GM12801 (cell line): ENCODE measurements around the gene TCF25.

Source experiments
- CTCF ChIP-seq: IDR thresholded peaks from one replicate; pipeline ENCODE4 v1.5.1; 2011; ENCODE audit warnings: control low read depth; ENCODE audit not compliant: insufficient read length; ENCODE audit errors: extremely low read depth

The TCF25 gene

GRCh38 chr16:89855986-89856385, 17.4 kb upstream of the TCF25 start:
- no peak for TF ChIP-seq CTCF

- no peak for TF ChIP-seq CTCF
Observed at GRCh38 chr16:89858973-89859614, 14.3 kb upstream of the TCF25 start.

- TF ChIP-seq CTCF = no peak
Observed at GRCh38 chr16:89859615-89860007, 13.8 kb upstream of the TCF25 start.

- TF ChIP-seq CTCF = no peak
Observed at GRCh38 chr16:89860747-89861304, 12.6 kb upstream of the TCF25 start.

GRCh38 chr16:89861648-89862047, 11.7 kb upstream of the TCF25 start:
- TF ChIP-seq CTCF = no peak

GRCh38 chr16:89862732-89863131, 10.7 kb upstream of the TCF25 start:
- TF ChIP-seq CTCF = no peak

GRCh38 chr16:89863741-89864526, 9.5 kb upstream of the TCF25 start:
- TF ChIP-seq CTCF = no peak
